GM19468 (cell line): ENCODE results near the gene OR10H4.
"Not testable (repeated sequence)": the region's sequence is repeated elsewhere in the genome, so short reads cannot be mapped to it uniquely, and the experiment has no call there.

Experiments used
- ATAC-seq: cut with Tn5 transposase; IDR thresholded peaks from one replicate; pipeline ENCODE4 v1.9.1; 2021; ENCODE audit warnings: mild to moderate bottlenecking, moderate library complexity, moderate number of reproducible peaks; ENCODE audit not compliant: unreplicated experiment; ENCODE audit errors: extremely low read depth

OR10H4 gene

GRCh38 chr19:15948223-15949058, at the start of gene OR10H4:
Gene OR10H4, plus strand, starts transcription at chr19:15949008. Its CDS starts 0 bp downstream, at chr19:15949008.
- no peak for ATAC-seq

GRCh38 chr19:15899561-15899960, 49.2 kb upstream of the OR10H4 start:
- ATAC-seq, result not testable (repeated sequence)

GRCh38 chr19:15900032-15900431, 48.8 kb upstream of the OR10H4 start:
- ATAC-seq, result not testable (repeated sequence)

- ATAC-seq, result no peak
Measured at GRCh38 chr19:15900504-15900903, 48.3 kb upstream of the OR10H4 start.

- ATAC-seq, result no peak
Measured at GRCh38 chr19:15902254-15902653, 46.6 kb upstream of the OR10H4 start.

- not testable (repeated sequence) for ATAC-seq
Measured at GRCh38 chr19:15902898-15903297, 45.9 kb upstream of the OR10H4 start.

- no peak for ATAC-seq
Measured at GRCh38 chr19:15905026-15905425, 43.8 kb upstream of the OR10H4 start.

- no peak for ATAC-seq
Measured at GRCh38 chr19:15911599-15912235, 37.1 kb upstream of the OR10H4 start.

- ATAC-seq, result no peak
Measured at GRCh38 chr19:15913384-15913783, 35.4 kb upstream of the OR10H4 start.

- ATAC-seq, result no peak
Measured at GRCh38 chr19:15913830-15914229, 35.0 kb upstream of the OR10H4 start.

- no peak for ATAC-seq
Measured at GRCh38 chr19:15915109-15915508, 33.7 kb upstream of the OR10H4 start.

GRCh38 chr19:15919243-15919642, 29.6 kb upstream of the OR10H4 start:
- no peak for ATAC-seq

- ATAC-seq, result no peak
Measured at GRCh38 chr19:15922021-15922420, 26.8 kb upstream of the OR10H4 start.

- no peak for ATAC-seq
Measured at GRCh38 chr19:15923702-15924101, 25.1 kb upstream of the OR10H4 start.

GRCh38 chr19:15926484-15926883, 22.3 kb upstream of the OR10H4 start:
- no peak for ATAC-seq

GRCh38 chr19:15928321-15928720, 20.5 kb upstream of the OR10H4 start:
- no peak for ATAC-seq

GRCh38 chr19:15933761-15934331, 15.0 kb upstream of the OR10H4 start:
- ATAC-seq, result not testable (repeated sequence)

- no peak for ATAC-seq
Measured at GRCh38 chr19:15934332-15935078, 14.3 kb upstream of the OR10H4 start, which contains the start of gene CYP4F11. Gene CYP4F11, minus strand, starts transcription at chr19:15934529. Its CDS starts 121 bp downstream, at chr19:15934408.

GRCh38 chr19:15935167-15935702, 13.6 kb upstream of the OR10H4 start:
- ATAC-seq, result no peak

GRCh38 chr19:15936173-15936572, 12.6 kb upstream of the OR10H4 start:
- ATAC-seq, result no peak
